ENCODE data around the gene PI4K2B. TPM values are rescaled to one million over a fixed set of nuclear protein-coding genes. Genes with fewer than 3 reads are reported as not detected.

The PI4K2B gene
- total and polyA plus RNA-seq, 2 of the 13 experiments (the other 11 are each of a cell fraction or from before 2014, with no cell fraction given) = 6.9 to 25.8 TPM

DNA sequence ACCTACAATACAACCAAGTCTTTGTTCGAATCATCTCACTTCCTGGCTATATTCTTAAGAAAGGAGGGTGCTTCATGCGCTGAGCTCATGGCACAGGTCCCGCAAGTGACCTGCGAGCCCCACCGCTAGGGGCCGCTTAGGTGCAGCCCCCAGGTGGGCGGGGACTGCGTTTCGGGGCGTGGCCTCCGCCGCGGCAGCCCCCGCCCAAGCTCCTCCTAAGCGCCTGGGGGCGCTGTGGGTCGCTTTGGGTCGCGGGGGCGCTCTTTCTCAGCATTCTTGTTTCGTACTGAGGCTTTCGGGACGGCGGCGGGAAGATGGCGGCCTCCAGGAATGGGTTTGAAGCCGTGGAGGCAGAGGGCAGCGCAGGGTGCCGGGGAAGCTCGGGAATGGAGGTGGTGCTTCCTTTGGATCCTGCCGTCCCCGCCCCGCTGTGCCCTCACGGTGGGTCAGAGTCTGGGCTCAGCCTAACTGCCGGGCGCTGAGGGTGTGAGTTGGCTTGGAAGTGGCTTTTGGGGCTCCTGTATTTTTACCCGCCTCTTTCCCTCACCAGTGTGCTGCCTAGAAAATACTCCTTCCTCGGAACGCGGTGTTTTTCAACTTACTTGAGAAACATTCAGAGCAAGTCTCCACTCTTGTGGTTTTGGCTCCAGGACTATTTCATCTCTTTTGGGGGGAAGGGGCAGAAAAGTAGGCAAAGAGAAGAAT lies 78.8 kb downstream of the PI4K2B start, which contains the start of gene ZCCHC4:
TSS of gene ZCCHC4 (plus strand) at position 279 of the 705 bp plus-strand sequence. CDS start at position 315, 36 bp downstream.
- DNase-seq (ENCODE audit: low spot score) = peak; percentile 77
- no peaks in the 10 kb centered on the region for H4K20me1 ChIP-seq (ENCODE audit: insufficient read depth, low read length)
- peak; percentile 93 for ATAC-seq
- no peaks in the 10 kb centered on the region for H3K9me3 ChIP-seq (ENCODE audit: low read length)
- 0% methylated on average over 13 of the region's 40 CpGs for WGBS (ENCODE audit: low lambda C conversion rate)
- no peak for FAIRE-seq
- H2AFZ ChIP-seq (ENCODE audit: low read length) = peak within 1 kb of the TSS; percentile 52
- peak within 1 kb of the TSS; percentile 92 for H3K9ac ChIP-seq (ENCODE audit: insufficient read depth, low read depth, low read length)
- intact Hi-C loops (cut with micrococcal nuclease; ENCODE audit: unreplicated experiment) (loop anchor here (2.0 kb wide), 3 partner anchors 54 to 132 kb away; partner anchors contain the start of gene PI4K2B), in situ Hi-C loops (cut with HindIII; ENCODE audit: extremely low pct_ligation_motif_present, low pct_unique_long_range_greater_than_20kb) (loop anchor here (5.0 kb wide), 1 partner anchor 75 kb away; no protein-coding TSS in a partner anchor)
- ChIA-PET POLR2A (interaction anchor here (0.8 to 1.9 kb wide), 11 partner anchors 9 to 153 kb away, joined by 3 to 12 read pairs (median 6); partner anchors contain the start of genes ANAPC4, PI4K2B and SEPSECS), CTCF (ENCODE audit: low intra/inter-chr PET ratio, low total read pairs) (interaction anchor here (0.9 to 1.9 kb wide), 3 partner anchors 54 to 132 kb away, joined by 3 to 6 read pairs (median 6); no protein-coding TSS in a partner anchor)
- H3K79me2 ChIP-seq (ENCODE audit: insufficient read depth, low read length) = peaks cover 22% of the 10 kb centered on the region
- TSS peak; percentile 66 for BruUV-seq (replicated peaks)
- H3K27me3 ChIP-seq (ENCODE audit: control insufficient read depth in 1 of 2, insufficient read depth in 2 of 2, low read length in 2 of 2) = no peaks in the 10 kb centered on the region
- peak within 1 kb of the TSS; percentile 92 for H3K27ac ChIP-seq (ENCODE audit: extremely low read length, insufficient read depth, low read length)
- 0 out of 5 replicates have a peak, but pooled peaks cover 2 to 3% of the 10 kb centered on the region in 2 experiments for H3K36me3 ChIP-seq (replicated peaks in 1 of 2; ENCODE audit: control insufficient read depth in 1 of 2, insufficient read depth in 2 of 2, low read length in 2 of 2)
- peaks cover 46% of the 10 kb centered on the region for H3K4me1 ChIP-seq (ENCODE audit: insufficient read depth, low read length)
- peak within 1 kb of the TSS; percentile 87 for H3K4me2 ChIP-seq (ENCODE audit: low read depth, low read length)
- peak within 1 kb of the TSS; percentile 79 to 98 (median 96) for H3K4me3 ChIP-seq (replicated peaks in 1 of 3; ENCODE audit: insufficient read depth in 1 of 3, low read depth in 2 of 3, low read length in 3 of 3)
- TF ChIP-seq SP5 (CRISPR knock-in tag; IDR thresholded peaks at IDR 0.05; ENCODE audit: borderline replicate concordance, low read depth) = peak; percentile 76
- TF ChIP-seq, protein P1, sequence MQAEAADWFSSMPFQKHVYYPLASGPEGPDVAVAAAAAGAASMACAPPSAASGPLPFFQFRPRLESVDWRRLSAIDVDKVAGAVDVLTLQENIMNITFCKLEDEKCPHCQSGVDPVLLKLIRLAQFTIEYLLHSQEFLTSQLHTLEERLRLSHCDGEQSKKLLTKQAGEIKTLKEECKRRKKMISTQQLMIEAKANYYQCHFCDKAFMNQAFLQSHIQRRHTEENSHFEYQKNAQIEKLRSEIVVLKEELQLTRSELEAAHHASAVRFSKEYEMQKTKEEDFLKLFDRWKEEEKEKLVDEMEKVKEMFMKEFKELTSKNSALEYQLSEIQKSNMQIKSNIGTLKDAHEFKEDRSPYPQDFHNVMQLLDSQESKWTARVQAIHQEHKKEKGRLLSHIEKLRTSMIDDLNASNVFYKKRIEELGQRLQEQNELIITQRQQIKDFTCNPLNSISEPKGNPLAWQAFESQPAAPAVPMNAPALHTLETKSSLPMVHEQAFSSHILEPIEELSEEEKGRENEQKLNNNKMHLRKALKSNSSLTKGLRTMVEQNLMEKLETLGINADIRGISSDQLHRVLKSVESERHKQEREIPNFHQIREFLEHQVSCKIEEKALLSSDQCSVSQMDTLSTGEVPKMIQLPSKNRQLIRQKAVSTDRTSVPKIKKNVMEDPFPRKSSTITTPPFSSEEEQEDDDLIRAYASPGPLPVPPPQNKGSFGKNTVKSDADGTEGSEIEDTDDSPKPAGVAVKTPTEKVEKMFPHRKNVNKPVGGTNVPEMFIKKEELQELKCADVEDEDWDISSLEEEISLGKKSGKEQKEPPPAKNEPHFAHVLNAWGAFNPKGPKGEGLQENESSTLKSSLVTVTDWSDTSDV (CRISPR knock-in tag; IDR thresholded peaks at IDR 0.05) = no peak
- TF ChIP-seq ZNF550 (CRISPR knock-in tag; IDR thresholded peaks at IDR 0.05; ENCODE audit: borderline replicate concordance) = 0 out of 2 replicates have a peak, but pooled peaks have one; percentile 63
- no peak for TF ChIP-seq ZNF432 (CRISPR knock-in tag; IDR thresholded peaks at IDR 0.05; ENCODE audit: borderline replicate concordance)
- TF ChIP-seq ZNF784 (CRISPR knock-in tag; IDR thresholded peaks at IDR 0.05; ENCODE audit: borderline replicate concordance) = peak; percentile 86; the same call in 1 of the 2 replicates
- TF ChIP-seq ZBTB7B (CRISPR knock-in tag; IDR thresholded peaks at IDR 0.05) = peak; percentile 81; the same call in 1 of the 2 replicates
- no peak for TF ChIP-seq CAMTA2 (CRISPR knock-in tag; IDR thresholded peaks at IDR 0.05; ENCODE audit: borderline replicate concordance)
- peak; percentile 51; the same call in 1 of the 2 replicates for TF ChIP-seq SOX5 (CRISPR knock-in tag; IDR thresholded peaks at IDR 0.05; ENCODE audit: borderline replicate concordance)
- no peak; the same call in 1 of the 2 replicates for TF ChIP-seq KLF15 (CRISPR knock-in tag; IDR thresholded peaks at IDR 0.05; ENCODE audit: borderline replicate concordance)
- peak; percentile 78 for TF ChIP-seq RAD21 (CRISPR knock-in tag; IDR thresholded peaks at IDR 0.05)
- TF ChIP-seq MIER2 (CRISPR knock-in tag; IDR thresholded peaks at IDR 0.05) = peak; percentile 74
- TF ChIP-seq SPEN (CRISPR knock-in tag; IDR thresholded peaks at IDR 0.05; ENCODE audit: low read depth) = peak; percentile 94
- TF ChIP-seq, protein P2, sequence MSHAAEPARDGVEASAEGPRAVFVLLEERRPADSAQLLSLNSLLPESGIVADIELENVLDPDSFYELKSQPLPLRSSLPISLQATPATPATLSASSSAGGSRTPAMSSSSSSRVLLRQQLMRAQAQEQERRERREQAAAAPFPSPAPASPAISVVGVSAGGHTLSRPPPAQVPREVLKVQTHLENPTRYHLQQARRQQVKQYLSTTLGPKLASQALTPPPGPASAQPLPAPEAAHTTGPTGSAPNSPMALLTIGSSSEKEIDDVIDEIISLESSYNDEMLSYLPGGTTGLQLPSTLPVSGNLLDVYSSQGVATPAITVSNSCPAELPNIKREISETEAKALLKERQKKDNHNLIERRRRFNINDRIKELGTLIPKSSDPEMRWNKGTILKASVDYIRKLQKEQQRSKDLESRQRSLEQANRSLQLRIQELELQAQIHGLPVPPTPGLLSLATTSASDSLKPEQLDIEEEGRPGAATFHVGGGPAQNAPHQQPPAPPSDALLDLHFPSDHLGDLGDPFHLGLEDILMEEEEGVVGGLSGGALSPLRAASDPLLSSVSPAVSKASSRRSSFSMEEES (CRISPR knock-in tag; IDR thresholded peaks at IDR 0.05) = 0 out of 2 replicates have a peak, but pooled peaks have one; percentile 45
- TF ChIP-seq USF2 (IDR thresholded peaks at IDR 0.05; ENCODE audit: low read depth, low read length) = no peak
- no peak for TF ChIP-seq USF2 (CRISPR knock-in tag; IDR thresholded peaks at IDR 0.05; ENCODE audit: borderline replicate concordance)

Measured in HepG2 (cell line).